ENCODE measurements around the gene GUCD1. TPM values are rescaled to one million over a fixed set of nuclear protein-coding genes. Genes with fewer than 3 reads are reported as not detected.

GUCD1 gene
- total RNA-seq, 1 donor from 2014 or later: 97.4 TPM

GRCh38 chr22:24514241-24515026, 40.5 kb downstream of the GUCD1 start:
- intact Hi-C loops (cut with DNase I): loop anchor here (5.0 kb wide), 1 partner anchor 187 kb away; no protein-coding TSS in a partner anchor
- DNase-seq (ENCODE audit: low spot score): no peak

- intact Hi-C loops (cut with DNase I): loop anchor here (5.0 kb wide), 1 partner anchor 186 kb away; no protein-coding TSS in a partner anchor
Measured at GRCh38 chr22:24513378-24514240, 41.3 kb downstream of the GUCD1 start.

GRCh38 chr22:24512043-24512442, 42.9 kb downstream of the GUCD1 start:
- intact Hi-C loops (cut with DNase I): loop anchor here (5.0 kb wide), 1 partner anchor 185 kb away; no protein-coding TSS in a partner anchor
- no peak for DNase-seq (ENCODE audit: low spot score)

More at GRCh38 chr22:24513378-24514240, 41.3 kb downstream of the GUCD1 start:
- DNase-seq (ENCODE audit: low spot score): no peak

GRCh38 chr22:24510637-24511625, 44.0 kb downstream of the GUCD1 start:
- intact Hi-C loops (cut with DNase I): loop anchor here (5.0 kb wide), 1 partner anchor 184 kb away; no protein-coding TSS in a partner anchor
- DNase-seq (ENCODE audit: low spot score): no peak

GRCh38 chr22:24507716-24508115, 47.2 kb downstream of the GUCD1 start:
- DNase-seq (ENCODE audit: low spot score): no peak
- intact Hi-C loops (cut with DNase I): loop anchor here (5.0 kb wide), 1 partner anchor 85 kb away; no protein-coding TSS in a partner anchor

GRCh38 chr22:24506802-24507438, 48.0 kb downstream of the GUCD1 start:
- intact Hi-C loops (cut with DNase I): loop anchor here (5.0 kb wide), 1 partner anchor 85 kb away; no protein-coding TSS in a partner anchor
- no peak for DNase-seq (ENCODE audit: low spot score)

- intact Hi-C loops (cut with DNase I): loop anchor here (2.0 to 5.0 kb wide), 2 partner anchors 20 to 83 kb away; no protein-coding TSS in a partner anchor
- no peak for DNase-seq (ENCODE audit: low spot score)
Measured at GRCh38 chr22:24504956-24505736, 49.8 kb downstream of the GUCD1 start.

- intact Hi-C loops (cut with DNase I): loop anchor here (2.0 kb wide), 1 partner anchor 20 kb away; no protein-coding TSS in a partner anchor
- no peak for DNase-seq (ENCODE audit: low spot score)
Measured at GRCh38 chr22:24504540-24504939, 50.4 kb downstream of the GUCD1 start.

- intact Hi-C loops (cut with DNase I): loop anchor here (2.0 kb wide), 1 partner anchor 21 kb away; no protein-coding TSS in a partner anchor
- DNase-seq (ENCODE audit: low spot score): no peak
Measured at GRCh38 chr22:24503843-24504338, 51.0 kb downstream of the GUCD1 start.

- DNase-seq (ENCODE audit: low spot score): no peak
- intact Hi-C loops (cut with DNase I): no loop called here
Measured at GRCh38 chr22:24503137-24503842, 51.6 kb downstream of the GUCD1 start.

GRCh38 chr22:24502541-24502940, 52.4 kb downstream of the GUCD1 start:
- DNase-seq (ENCODE audit: low spot score): no peak
- intact Hi-C loops (cut with DNase I): no loop called here

- DNase-seq (ENCODE audit: low spot score): no peak
- intact Hi-C loops (cut with DNase I): no loop called here
Measured at GRCh38 chr22:24502034-24502433, 52.9 kb downstream of the GUCD1 start.

GRCh38 chr22:24501301-24502005, 53.5 kb downstream of the GUCD1 start:
- DNase-seq (ENCODE audit: low spot score): no peak
- intact Hi-C loops (cut with DNase I): no loop called here

- DNase-seq (ENCODE audit: low spot score): no peak
Measured at GRCh38 chr22:24500277-24500820, 54.6 kb downstream of the GUCD1 start.

GRCh38 chr22:24499706-24500276, 55.1 kb downstream of the GUCD1 start:
- intact Hi-C loops (cut with DNase I): no loop called here
- no peak for DNase-seq (ENCODE audit: low spot score)

More at GRCh38 chr22:24500277-24500820, 54.6 kb downstream of the GUCD1 start:
- intact Hi-C loops (cut with DNase I): no loop called here
